Measurements from ENCODE around the gene SGTB. TPM values are rescaled to one million over a fixed set of nuclear protein-coding genes. Genes with fewer than 3 reads are reported as not detected.

The SGTB gene, protein sequence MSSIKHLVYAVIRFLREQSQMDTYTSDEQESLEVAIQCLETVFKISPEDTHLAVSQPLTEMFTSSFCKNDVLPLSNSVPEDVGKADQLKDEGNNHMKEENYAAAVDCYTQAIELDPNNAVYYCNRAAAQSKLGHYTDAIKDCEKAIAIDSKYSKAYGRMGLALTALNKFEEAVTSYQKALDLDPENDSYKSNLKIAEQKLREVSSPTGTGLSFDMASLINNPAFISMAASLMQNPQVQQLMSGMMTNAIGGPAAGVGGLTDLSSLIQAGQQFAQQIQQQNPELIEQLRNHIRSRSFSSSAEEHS
- 3.0 TPM for total RNA-seq

DNA sequence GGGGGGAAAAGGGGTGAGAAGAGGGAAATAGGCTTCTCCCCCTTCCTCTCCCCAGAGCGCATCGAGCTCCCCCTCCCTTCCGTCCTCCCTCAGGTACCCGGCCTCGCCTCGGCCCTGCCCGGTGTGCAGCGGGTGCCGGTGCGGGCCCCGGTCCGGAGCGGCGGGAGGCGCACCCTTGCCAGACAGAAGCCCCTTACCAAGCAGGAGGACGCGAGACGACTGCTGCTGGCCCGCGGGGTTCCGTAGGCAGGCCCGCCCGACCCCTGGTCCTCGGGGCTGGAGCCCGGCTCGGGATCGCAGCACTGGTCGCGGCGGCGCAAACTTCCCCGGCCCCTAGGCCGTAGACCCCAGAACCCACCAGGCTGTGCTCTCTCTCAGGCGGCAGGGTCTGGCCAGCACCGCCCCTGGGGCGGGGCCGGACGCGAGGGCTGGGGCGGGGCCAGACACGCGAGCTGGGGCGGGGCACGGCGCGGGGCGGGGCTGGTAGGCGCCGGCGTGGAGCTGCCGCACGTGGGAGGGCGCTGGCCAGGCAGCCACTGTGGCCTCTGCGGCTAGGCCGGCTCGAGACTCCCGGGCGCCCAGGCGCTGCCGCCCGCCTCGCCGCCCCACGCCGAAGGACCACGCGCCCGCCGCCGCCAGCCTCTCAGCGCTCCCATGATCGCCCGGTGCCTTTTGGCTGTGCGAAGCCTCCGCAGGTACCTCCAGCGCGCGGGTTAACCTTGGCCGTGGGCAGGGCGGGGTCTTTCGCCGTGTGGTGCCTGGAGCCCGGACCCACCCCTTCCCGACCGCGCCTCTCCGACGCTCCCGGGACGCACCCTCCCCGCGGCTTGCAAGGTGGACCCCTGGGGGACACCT, at the start of gene SGTB, which contains the start of gene NLN:
Gene SGTB (minus strand): TSS at position 390 of the 855 bp plus-strand sequence. CDS start 1,302 bp downstream, outside the sequence.
Gene NLN (plus strand): TSS at position 486 of the 855 bp plus-strand sequence. CDS start 169 bp downstream, at position 655.
- ATAC-seq (peak; percentile 93), DNase-seq (ENCODE audit: low spot score) (peak; percentile 92)

DNA sequence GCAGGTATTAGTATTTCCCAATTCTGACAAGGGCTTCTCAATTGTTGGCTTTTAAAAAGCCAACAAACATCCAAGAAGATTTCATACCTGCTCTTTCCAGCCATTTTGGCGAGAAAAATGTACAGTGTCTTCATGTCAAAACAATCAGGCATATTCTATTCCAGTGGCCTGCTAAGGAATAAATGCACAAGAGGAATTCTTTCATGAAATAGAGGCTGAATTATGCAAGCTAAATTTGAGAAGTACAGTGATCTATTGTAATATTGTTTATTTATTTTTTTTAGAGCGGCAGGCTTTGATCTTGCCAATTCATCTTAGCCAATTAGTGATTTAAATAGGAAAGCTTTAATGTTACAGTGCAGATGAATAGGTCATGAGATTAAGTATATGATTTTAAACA, 49.4 kb upstream of the SGTB start:
- DNase-seq (ENCODE audit: low spot score) (no peak), ATAC-seq (no peak)

DNA sequence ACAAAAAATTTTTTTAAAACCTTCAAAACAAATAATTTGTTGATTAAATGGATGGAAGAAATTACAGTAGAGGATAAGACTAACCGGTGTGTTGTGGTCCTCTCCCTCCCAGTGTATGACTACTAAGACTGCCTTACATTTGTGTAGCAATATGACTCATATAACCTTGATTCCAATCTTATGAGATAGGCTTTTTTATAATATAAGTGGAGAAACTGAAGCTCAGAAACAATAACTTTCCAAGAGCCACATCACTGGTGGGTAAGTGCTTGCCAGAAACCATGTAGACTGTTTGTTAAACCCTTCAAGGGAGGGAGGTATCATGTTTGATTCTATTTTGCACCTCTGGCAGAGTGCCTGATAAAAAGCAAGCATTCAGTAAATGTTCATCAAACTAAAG, 47.6 kb upstream of the SGTB start:
- ATAC-seq (no peak), DNase-seq (ENCODE audit: low spot score) (no peak)

DNA sequence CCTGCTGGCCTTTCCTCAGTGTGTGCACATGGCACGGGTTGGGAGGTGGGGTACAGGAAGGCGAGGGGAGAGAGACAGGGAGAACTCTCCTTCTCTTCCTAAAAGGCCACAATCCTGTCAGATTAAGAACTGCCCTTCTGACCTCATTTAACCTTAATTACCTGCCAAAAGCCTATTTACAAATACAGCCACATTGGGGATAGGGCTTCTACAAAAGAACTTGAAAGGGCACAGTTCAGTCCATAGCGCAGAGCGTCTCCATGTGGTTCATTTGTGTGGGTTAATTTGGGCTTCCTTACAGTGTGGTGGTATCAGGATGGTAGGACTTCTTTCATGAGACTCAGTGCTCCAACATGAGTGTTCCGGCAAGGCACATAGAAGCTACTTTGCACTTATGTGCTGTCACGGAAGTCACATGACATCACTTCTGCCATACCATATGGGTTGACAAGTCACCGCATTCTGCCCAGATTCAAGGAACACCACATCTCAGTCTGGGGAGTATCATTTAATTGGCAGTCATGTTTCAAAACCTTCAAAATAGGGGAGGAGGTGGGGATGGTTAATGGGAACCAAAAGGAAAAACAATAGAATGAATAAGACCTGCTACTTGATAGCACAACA, 46.9 kb upstream of the SGTB start:
- ATAC-seq = peak; percentile 80
- DNase-seq (ENCODE audit: low spot score) = no peak

GRCh38 chr5:65767565-65767964, 45.7 kb upstream of the SGTB start:
- DNase-seq (ENCODE audit: low spot score) = no peak

DNA sequence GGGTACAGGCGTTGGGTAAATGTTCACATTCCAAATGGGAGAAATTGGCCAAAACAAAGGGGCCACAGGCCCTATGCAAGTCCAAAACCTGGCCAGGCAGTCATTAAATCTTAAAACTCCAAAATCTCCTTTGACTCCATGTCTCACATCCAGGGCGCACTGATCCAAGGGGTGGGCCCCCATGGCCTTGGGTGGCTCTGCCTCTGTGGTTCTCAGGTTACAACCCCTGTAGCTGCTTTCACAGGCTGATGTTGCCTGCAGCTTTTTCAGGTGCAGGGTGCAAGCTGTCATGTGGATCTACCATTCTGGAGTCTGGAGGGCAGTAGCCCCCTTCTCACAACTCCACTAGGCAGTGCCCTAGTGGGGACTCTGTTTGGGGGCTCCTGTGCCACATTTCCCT, 44.9 kb upstream of the SGTB start:
- DNase-seq (ENCODE audit: low spot score) = no peak
- ATAC-seq = no peak

More at GRCh38 chr5:65767565-65767964, 45.7 kb upstream of the SGTB start:
- no peak for ATAC-seq

DNA sequence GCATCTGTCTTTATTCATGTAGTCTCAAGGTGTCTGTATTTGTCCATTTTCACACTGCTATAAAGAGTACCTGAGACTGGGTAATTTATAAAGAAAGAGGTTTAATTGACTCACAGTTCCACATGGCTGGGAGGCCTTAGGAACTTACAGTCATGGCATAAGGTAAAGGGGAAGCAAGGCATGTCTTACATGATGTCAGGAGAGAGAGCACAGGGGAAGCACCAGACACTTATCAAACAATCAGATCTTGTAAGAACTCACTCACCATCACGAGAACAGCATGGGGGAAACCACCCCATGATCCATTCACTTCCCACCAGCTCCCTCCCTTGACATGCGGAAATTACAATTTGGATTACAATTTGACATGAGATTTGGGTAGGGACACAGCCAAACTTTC, 44.3 kb upstream of the SGTB start:
- DNase-seq (ENCODE audit: low spot score) = no peak
- ATAC-seq = no peak

- DNase-seq (ENCODE audit: low spot score) = no peak
- ATAC-seq = no peak
Observed at GRCh38 chr5:65765582-65765981, 43.7 kb upstream of the SGTB start.

DNA sequence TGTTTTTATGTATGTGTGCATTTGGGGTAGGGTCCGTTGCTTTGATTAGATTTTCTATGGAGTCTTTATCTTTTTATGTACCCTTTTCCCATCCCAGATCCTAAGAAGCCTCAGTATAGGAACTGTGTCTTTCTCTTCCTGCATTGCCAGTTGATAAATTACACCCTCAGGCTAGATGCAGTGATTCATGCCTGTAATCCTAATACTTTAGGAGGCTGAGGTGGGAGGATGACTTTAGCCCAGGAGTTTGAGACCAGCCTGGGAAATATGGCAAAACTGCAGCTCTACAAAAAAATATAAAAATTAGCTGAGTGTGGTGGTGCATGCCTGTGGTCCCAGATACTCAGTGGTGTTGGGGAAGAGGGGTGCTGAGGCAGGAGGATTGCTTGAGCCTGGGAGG, 40.3 kb upstream of the SGTB start:
- DNase-seq (ENCODE audit: low spot score) (no peak), ATAC-seq (no peak)

DNA sequence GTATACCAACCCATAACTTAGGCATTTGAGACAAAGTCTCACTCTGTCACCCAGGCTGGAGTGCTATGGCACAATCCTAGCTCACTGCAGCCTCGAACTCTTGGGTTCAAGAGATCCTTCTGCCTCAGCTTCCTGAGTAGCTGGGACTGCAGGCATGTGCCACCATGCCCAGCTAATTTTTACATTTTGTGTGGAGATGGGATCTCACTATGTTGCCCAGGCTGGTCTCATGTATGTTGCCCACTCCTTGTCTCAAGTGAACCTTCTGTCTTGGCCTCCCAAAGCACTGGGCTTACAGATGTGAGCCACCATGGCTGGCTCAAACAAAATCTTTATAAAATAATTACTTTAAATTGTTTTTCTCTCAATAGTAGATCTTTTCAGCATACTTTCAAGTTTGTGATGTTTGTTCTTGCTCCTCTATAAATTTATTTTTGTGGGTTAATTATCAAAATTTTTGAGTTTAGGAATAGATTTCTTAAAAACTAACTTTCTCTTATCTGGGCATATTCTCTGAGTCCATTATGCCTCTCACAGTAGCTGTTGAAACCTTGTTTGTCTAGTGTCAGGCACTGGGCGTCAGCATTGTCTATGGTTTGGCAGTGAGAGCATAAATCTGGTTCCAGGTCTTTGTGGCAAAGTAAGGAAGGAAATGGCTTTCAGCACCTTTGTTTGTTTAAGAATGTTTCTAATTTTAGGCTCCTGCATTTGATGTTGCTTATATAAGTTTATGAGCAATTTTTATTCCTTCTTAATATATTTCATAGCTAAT, 38.8 kb upstream of the SGTB start:
- ATAC-seq = peak; percentile 99
- peak; percentile 51 for DNase-seq (ENCODE audit: low spot score)

DNA sequence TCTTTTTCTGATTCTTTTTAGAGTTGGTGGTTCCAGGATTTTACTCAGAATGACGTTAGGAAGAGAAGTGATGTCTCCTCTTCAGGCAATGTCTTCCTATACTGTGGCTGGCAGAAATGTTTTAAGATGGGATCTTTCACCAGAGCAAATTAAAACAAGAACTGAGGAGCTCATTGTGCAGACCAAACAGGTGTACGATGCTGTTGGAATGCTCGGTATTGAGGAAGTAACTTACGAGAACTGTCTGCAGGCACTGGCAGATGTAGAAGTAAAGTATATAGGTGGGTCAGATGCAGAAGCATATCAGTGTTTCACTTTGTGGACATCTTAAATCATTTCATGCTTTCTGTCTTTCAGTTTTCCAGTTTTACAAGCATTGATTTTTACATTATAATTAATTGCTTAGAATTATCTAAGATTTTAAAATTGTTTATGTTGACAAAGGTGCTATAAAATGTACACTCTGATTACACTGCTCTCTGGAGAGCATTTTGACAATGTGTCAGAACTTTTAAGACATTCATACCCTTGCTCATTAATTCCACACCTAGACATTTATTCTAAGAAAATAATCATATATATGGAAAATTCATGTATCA, 36.7 kb upstream of the SGTB start:
- no peak for DNase-seq (ENCODE audit: low spot score)
- no peak for ATAC-seq

DNA sequence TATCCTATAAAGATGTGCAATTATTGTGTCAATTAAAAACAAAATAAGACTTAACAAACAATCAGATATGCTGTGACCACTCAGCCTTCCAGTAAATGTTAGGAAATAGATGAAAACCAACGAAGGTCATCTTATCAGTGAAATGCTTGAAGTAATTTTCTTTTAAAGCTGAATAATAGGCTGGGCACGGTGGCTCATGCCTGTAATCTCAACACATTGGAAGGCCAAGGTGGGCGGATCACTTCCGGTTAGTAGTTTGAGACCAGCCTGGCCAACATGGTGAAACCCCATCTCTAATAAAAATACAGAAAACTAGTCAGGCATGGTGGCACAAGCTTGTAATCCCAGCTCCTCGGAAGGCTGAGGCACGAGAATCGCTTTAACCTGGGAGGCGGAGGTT, 31.3 kb upstream of the SGTB start:
- DNase-seq (ENCODE audit: low spot score) = no peak
- ATAC-seq = no peak

GRCh38 chr5:65750938-65751337, 29.0 kb upstream of the SGTB start:
- no peak for DNase-seq (ENCODE audit: low spot score)
- peak; percentile 27 for ATAC-seq

DNA sequence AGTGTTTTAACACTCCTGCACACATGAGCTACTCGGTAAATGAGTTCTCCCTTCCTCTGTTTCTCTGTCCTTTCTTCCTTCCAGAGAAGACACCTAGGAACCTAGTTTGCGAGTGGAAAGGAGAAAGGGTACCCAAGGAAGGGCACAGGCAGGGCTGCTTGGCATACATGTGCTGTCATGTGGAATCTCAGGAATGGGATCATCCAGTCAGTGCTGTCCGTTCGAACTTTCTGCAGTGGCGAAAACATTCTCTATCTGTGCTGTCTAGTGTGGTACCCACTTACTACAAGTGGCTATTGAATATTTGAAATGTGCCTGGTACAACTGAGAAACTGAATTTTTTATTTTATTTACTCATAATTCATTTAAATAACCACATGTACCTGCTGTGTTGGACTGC, 28.0 kb upstream of the SGTB start:
- peak; percentile 17 for ATAC-seq
- DNase-seq (ENCODE audit: low spot score) = no peak

GRCh38 chr5:65749221-65749844, 27.4 kb upstream of the SGTB start:
- ATAC-seq (peak; percentile 78), DNase-seq (ENCODE audit: low spot score) (no peak)

- peak; percentile 87 for ATAC-seq
- DNase-seq (ENCODE audit: low spot score) = no peak
Observed at GRCh38 chr5:65742565-65743231, 20.8 kb upstream of the SGTB start.

GRCh38 chr5:65739162-65739561, 17.3 kb upstream of the SGTB start:
- DNase-seq (ENCODE audit: low spot score) (no peak), ATAC-seq (no peak)

DNA sequence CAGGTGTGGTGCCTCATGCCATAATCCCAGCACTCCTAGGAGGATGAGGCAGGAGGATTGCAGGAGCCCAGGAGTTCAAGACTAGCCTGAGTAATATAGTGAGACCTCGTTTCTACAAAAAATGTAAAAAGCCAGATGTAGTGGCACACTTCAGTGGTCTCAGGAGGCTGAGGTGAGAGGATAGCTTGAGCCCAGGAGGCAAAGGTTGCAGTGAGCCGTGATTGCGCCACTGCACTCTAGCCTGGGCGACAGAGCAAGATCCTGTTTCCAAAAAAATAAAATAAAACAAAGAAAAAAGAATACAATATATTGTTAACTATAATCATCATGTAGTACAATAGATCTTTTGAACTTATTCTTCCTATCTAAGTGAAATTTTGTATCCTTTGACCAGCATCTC, 16.4 kb upstream of the SGTB start:
- DNase-seq (ENCODE audit: low spot score) (no peak), ATAC-seq (no peak)

DNA sequence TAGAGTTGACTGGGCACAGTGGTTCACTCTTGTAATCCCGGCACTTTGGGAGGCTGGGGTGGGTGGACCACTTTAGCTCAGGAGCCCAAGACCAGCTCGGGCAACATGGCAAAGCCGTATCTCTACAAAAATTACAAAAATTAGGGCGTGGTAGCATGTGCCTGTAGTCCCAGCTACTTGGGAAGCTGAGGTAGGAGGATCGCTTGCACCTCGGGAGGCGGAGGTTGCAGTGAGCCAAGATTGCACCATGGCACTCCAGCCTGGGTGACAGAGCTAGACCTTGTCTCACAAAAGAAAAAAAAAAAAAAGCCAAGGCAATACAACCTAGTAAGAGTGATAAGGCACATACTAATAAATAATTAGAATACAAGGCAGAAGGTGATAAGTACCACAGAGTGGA, 15.9 kb upstream of the SGTB start:
- ATAC-seq (no peak), DNase-seq (ENCODE audit: low spot score) (no peak)
